Neuron (in vitro differentiated cells): ENCODE measurements around the gene PRKCQ.

Experiments
- H2AFZ ChIP-seq: one replicate; pipeline ENCODE4 v1.6.1; 2013; ENCODE audit warnings: low read depth, mild to moderate bottlenecking, inconsistent platforms, low read length, moderate library complexity
- H3K27me3 ChIP-seq: one replicate; pipeline ENCODE4 v1.6.1; 2013; ENCODE audit warnings: low read length; ENCODE audit not compliant: insufficient read depth
- H3K36me3 ChIP-seq: one replicate; pipeline ENCODE4 v1.6.1; 2013; ENCODE audit warnings: low read length; ENCODE audit not compliant: insufficient read depth
- H3K4me1 ChIP-seq: one replicate; pipeline ENCODE4 v1.6.1; 2013; ENCODE audit warnings: low read length; ENCODE audit not compliant: insufficient read depth
- H3K4me3 ChIP-seq: 2 replicates; pipeline ENCODE4 v1.5.1; 2013; ENCODE audit warnings: mild to moderate bottlenecking, low read length, moderate library complexity
- H3K9me3 ChIP-seq: one replicate; pipeline ENCODE4 v1.6.1; 2013; ENCODE audit warnings: low read length

Gene PRKCQ

DNA sequence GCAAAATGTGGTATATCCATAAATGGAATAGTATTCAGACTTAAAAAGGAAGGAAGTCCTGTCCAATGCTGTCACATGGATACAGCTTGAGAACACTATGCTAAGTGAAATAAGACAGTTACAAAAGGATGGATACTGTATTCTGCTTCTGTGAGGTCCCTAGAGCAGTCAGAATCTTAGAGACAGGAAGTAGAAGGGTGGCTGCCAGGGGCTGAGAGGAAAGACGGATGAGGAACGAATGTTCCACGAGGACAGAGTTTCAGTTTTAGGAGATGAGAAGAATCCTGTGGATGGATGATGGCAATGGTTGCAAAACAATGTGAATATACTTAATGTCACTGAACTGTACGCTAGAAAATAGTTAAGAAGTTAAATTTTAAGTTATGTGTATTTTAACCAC lies 3.8 kb downstream of the PRKCQ start:
- Histone ChIP-seq H3K27me3 (peaks cover 25% of the 10 kb centered on the region), H3K4me3 (no peak overlapping the region), H3K9me3 (no peaks in the 10 kb centered on the region), H3K36me3 (no peaks in the 10 kb centered on the region), H3K4me1 (peaks cover 4% of the 10 kb centered on the region), H2AFZ (no peak overlapping the region)

DNA sequence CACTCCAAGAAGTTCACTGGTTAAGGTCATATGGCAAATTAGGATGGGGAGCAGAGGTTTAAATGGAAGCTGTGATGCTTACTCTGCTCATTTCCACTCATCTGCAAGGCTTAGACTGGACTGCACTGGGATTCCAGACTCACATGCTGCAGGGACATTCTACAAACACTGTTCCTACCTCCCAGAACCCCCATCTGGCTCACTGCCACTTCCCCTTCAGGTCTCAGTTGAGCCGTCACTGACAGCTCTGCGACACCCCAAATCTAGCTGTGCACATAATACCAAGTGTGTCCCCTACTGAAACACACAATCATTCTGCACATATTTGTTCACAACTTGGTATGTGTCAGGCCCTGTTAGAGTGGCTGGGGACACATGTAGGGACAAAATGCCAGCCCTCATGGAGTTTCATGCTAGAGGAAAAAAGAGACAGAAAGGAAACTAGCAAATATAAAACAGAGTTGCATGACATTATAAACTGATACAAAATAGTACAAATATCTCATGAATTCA lies 5.4 kb downstream of the PRKCQ start:
- H3K4me3 ChIP-seq = no peak overlapping the region
- no peaks in the 10 kb centered on the region for H3K9me3 ChIP-seq
- no peak overlapping the region for H2AFZ ChIP-seq
- no peaks in the 10 kb centered on the region for H3K36me3 ChIP-seq
- peaks cover 2% of the 10 kb centered on the region for H3K4me1 ChIP-seq
- peaks cover 26% of the 10 kb centered on the region for H3K27me3 ChIP-seq

DNA sequence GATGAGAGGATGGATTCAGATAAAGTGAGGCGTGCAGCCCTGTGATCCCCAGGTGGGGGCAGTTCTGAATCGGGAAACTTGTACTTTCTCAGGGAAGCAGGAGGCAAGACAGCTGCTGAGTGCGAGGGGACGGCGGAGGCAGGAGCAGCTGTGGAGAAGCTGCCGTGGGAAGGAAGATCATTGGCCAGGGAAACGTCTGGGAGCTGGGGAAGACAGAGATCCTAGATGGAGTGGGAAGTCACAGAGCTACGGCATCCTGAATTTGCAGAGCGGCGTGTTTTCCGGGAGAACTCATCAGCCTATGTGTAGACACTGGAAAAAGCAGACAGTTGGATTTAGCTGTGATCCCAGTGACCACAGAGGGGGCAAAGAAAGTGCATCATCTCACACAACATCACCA lies 9.2 kb downstream of the PRKCQ start:
- Histone ChIP-seq H3K4me3 (no peak overlapping the region), H3K36me3 (no peaks in the 10 kb centered on the region), H3K9me3 (no peaks in the 10 kb centered on the region), H3K4me1 (no peaks in the 10 kb centered on the region), H3K27me3 (peaks cover 8% of the 10 kb centered on the region), H2AFZ (no peak overlapping the region)

DNA sequence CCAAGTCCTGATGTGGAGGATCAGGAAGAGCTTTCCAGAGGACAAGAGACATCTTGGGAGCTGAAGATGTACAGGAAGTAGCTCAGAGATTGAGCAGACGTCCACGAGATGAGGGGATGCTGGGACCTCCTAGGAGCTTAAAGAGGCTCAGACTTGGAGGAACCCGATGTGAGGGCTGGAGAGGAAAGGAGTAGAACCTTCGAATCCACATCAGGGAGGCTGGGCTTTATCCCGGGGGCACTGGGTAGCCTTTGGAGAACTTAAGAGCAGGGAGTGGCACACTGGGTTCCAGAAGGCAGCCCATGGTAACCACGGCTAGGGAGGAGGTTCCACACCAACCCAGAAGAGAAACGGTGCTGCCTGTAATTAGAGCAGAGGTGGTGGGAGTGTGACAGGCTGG lies 10.8 kb downstream of the PRKCQ start:
- Histone ChIP-seq H3K27me3 (peaks cover 4% of the 10 kb centered on the region), H3K36me3 (no peaks in the 10 kb centered on the region), H3K9me3 (no peaks in the 10 kb centered on the region), H3K4me3 (no peak overlapping the region), H2AFZ (no peak overlapping the region), H3K4me1 (no peaks in the 10 kb centered on the region)

DNA sequence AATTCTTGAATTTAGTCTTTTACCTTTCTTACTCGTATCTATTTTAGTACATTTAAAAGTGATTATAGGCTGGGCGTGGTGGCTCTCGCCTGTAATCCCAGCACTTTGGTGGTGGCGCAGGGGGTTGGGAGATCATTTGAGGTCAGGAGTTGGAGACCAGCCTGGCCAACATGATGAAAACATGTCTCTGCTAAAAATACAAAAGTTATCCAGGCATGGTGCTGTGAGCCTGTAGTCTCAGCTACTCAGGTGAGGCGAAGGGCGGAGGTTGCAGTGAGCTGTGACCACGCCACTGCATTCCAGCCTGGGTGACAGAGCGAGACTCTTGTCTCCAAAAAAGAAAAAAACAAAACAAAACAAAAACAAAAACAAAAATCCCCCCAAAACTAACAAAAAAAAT lies 12.2 kb downstream of the PRKCQ start:
- Histone ChIP-seq H3K4me1 (no peaks in the 10 kb centered on the region), H3K9me3 (no peaks in the 10 kb centered on the region), H3K27me3 (peaks cover 4% of the 10 kb centered on the region), H3K36me3 (no peaks in the 10 kb centered on the region), H3K4me3 (no peak overlapping the region), H2AFZ (no peak overlapping the region)

DNA sequence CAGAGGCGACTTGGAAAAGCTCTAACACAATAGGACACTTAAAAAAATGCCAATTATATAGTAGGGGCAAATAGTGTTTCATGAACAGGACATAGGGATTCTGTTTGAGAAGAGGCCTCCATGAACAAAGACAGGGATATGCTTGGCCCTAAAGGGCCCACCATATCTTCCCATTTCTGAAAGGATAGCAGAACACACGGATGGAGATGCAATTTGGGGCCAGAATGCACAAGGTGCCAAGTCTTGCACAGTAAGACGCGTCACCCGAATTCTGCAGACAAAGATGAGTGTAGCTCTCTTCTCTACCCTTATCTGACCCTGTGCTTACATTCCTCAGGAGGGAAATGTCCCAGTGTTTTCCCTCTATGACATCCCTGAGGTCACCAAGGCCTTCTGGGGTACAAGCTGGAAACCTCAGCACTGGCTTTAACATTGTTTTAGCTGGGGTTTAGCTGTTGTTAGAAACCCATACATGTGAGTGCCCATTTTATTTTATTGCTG lies 12.8 kb downstream of the PRKCQ start:
- H3K9me3 ChIP-seq = no peaks in the 10 kb centered on the region
- H3K4me3 ChIP-seq = no peak overlapping the region
- no peaks in the 10 kb centered on the region for H3K4me1 ChIP-seq
- H3K36me3 ChIP-seq = no peaks in the 10 kb centered on the region
- H3K27me3 ChIP-seq = peaks cover 4% of the 10 kb centered on the region
- no peak overlapping the region for H2AFZ ChIP-seq

DNA sequence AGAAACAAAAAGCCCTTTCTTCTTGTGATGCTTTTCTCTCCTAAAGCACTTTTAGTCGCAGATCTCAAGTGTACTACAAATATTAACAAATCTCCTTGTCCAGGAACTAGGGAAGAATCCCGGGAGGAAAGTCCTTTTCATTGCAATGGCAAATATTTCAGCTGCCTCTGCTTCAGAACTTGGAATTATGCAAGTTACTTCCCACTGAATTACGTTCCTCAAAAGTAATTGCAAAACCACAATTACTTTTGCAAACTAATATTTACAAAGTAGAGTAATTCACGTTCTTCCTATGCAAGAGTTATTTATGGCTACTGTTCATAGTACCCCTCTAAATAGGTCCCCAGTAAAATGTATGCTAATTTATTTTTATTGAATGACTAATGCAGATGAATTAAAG lies 14.5 kb downstream of the PRKCQ start:
- Histone ChIP-seq H3K4me3 (no peak overlapping the region), H3K9me3 (no peaks in the 10 kb centered on the region), H3K27me3 (peaks cover 4% of the 10 kb centered on the region), H2AFZ (no peak overlapping the region), H3K4me1 (no peaks in the 10 kb centered on the region), H3K36me3 (no peaks in the 10 kb centered on the region)

DNA sequence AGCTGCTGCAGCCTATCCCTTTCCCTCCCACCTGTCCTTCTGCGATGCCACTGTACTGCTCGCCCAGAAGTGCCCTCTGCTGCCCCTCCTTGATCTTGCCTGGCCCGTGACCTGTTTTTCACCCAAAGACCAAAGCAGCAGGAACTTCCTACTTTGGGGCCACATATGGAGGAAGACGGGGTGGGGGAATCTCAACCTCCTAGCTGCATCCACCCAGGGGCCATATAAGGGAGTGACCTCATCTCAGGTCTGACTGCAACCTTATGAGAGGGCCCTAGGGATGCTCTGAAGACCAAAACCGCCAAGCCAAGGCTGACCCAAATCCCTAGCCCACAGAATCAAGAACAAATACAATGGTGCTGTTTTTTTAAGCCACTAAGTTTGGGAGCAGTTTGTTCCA lies 15.7 kb downstream of the PRKCQ start:
- Histone ChIP-seq H3K9me3 (no peaks in the 10 kb centered on the region), H2AFZ (no peak overlapping the region), H3K36me3 (no peaks in the 10 kb centered on the region), H3K4me3 (no peak overlapping the region), H3K27me3 (no peaks in the 10 kb centered on the region), H3K4me1 (no peaks in the 10 kb centered on the region)

DNA sequence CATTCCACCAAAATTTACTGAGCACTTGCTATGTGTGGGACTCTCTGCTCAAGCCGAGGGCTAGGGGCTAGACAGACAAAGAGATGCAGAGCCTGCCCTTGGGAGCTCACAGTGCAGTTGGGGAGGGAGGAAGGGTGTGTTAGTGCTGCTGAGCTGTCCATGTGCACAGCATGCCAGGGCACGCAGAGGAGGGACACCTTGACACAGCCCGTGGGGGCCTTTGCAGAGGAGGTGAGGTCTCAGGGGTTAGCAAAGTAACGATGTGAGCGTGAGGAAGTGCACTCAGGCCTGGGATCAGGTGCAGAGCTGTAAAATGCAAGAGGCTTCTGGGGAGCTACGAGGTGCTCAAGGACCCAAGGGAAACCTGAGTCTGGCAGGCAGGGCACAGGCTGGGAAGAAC lies 16.3 kb downstream of the PRKCQ start:
- H3K9me3 ChIP-seq = no peaks in the 10 kb centered on the region
- H3K36me3 ChIP-seq = no peaks in the 10 kb centered on the region
- no peaks in the 10 kb centered on the region for H3K27me3 ChIP-seq
- no peak overlapping the region for H2AFZ ChIP-seq
- H3K4me3 ChIP-seq = no peak overlapping the region
- H3K4me1 ChIP-seq = no peaks in the 10 kb centered on the region

DNA sequence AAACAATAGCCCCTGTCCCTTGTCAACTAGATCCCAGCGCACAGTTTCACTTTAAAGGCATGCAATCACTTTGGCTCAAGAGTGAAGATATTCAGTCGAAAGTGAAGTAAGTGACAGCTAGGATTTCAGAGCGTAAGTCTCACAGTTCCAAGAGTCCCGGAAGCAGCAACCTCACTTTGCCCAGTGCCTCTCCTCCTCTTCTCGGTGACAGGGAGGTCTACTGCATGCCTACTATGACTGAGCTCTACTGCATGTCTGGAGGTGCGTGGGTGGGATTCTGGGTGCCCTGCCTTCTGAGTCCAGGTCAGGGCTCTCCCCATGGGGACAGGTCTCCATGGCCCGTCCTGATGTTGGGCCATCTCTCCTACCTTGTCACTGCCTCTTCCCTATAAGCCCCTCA lies 17.0 kb downstream of the PRKCQ start:
- H3K9me3 ChIP-seq = no peaks in the 10 kb centered on the region
- H3K4me1 ChIP-seq = no peaks in the 10 kb centered on the region
- no peak overlapping the region for H2AFZ ChIP-seq
- no peaks in the 10 kb centered on the region for H3K27me3 ChIP-seq
- no peak overlapping the region for H3K4me3 ChIP-seq
- no peaks in the 10 kb centered on the region for H3K36me3 ChIP-seq

DNA sequence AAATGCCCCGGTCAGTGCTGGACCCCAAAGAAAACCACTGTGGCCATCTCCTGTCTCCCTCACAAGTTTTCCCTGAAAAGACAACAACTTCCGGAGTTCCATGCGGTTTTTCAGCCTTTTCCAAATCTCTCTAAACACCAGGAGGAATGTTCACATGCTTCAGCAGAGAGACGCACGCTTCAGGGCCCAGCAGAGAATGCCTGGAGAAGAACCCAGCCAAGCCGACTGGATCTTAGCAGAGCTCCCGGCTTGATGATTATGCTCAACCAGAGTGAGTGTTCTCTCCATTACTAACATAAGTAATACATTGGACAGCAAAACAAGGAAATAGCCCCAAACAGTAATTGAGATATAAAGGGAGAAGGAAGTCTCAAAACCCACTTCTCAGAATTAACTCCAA lies 17.9 kb downstream of the PRKCQ start:
- H3K36me3 ChIP-seq = no peaks in the 10 kb centered on the region
- H3K9me3 ChIP-seq = no peaks in the 10 kb centered on the region
- H3K4me1 ChIP-seq = no peaks in the 10 kb centered on the region
- no peak overlapping the region for H3K4me3 ChIP-seq
- no peaks in the 10 kb centered on the region for H3K27me3 ChIP-seq
- no peak overlapping the region for H2AFZ ChIP-seq

DNA sequence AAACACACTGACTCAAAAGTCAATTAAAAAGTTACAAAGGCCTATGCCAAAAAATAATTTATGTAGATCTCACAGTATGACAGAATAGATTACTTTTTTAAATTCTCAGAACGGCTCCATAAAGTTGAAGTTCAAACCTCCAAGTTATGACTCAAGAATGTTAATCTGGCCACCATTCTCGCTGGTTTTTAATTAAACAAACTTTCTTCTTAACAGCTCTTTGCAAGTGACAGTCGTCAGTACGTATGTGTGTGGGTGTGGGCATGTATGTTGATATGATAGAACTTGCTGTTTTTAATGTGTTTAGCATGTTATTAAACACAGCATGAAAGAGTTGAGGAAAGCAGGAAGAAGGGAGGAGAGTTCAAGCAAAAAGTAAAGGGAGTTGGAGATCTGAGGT lies 18.5 kb downstream of the PRKCQ start:
- no peak overlapping the region for H2AFZ ChIP-seq
- no peaks in the 10 kb centered on the region for H3K4me1 ChIP-seq
- no peak overlapping the region for H3K4me3 ChIP-seq
- no peaks in the 10 kb centered on the region for H3K9me3 ChIP-seq
- H3K36me3 ChIP-seq = no peaks in the 10 kb centered on the region
- no peaks in the 10 kb centered on the region for H3K27me3 ChIP-seq

DNA sequence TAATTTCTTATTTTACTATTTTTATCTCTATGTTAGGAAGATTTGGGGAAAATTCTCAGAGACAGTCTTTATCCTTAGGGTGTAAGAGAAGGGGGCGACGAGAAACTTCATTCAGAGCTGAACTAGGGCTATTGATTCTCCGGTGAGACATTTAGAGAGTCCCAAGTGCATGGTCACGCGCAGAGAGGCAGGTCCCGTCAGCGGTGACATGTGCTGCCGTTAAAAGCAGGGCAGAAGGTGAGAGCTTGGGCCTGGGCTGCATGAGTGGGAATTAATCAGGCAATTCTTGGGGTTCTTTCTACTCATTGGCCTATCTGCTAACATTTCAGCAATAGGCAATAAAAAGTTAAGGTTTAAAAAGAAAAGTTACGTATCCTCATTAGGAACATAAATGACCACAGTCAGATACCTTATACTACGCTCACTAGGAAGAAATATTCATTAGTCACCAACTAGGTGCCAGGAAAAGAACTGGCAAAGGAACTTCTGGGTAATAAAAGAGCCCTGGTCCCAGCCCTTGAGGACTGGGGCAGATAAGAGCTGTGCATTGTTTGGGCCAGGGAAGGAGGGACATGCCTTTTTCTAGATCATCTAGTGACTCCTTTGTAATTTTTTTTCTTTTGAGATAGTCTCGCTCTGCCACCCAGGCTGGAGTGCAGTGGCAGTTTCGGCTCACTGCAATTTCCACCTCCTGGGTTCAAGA lies 21.2 kb downstream of the PRKCQ start:
- no peaks in the 10 kb centered on the region for H3K36me3 ChIP-seq
- no peak overlapping the region for H3K4me3 ChIP-seq
- no peaks in the 10 kb centered on the region for H3K4me1 ChIP-seq
- no peak overlapping the region for H2AFZ ChIP-seq
- no peaks in the 10 kb centered on the region for H3K27me3 ChIP-seq
- no peaks in the 10 kb centered on the region for H3K9me3 ChIP-seq

DNA sequence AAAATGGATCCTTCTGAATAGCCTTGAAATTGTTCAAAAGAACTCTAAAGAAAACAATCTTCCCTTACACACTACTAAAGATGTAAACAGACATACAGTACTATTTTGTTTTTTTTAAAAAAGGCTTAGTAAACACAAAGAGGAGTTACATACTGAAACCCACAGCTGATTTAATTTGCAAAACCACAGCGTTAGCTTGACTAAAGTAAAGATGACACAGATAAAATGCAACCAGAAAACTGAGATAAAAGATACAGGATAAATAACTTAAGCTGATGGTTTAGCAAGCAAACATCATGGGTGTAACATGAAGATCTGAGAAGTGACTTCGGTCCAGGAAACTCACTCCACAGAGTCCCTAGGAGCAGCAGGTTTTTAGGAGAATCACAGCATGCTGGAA lies 21.8 kb downstream of the PRKCQ start:
- no peaks in the 10 kb centered on the region for H3K4me1 ChIP-seq
- H3K36me3 ChIP-seq = no peaks in the 10 kb centered on the region
- H3K9me3 ChIP-seq = no peaks in the 10 kb centered on the region
- no peak overlapping the region for H2AFZ ChIP-seq
- no peak overlapping the region for H3K4me3 ChIP-seq
- H3K27me3 ChIP-seq = no peaks in the 10 kb centered on the region
